Esophagus mucosa (tissue), 1 donor: ENCODE results near the gene PRRC1. TPM values are rescaled to one million over a fixed set of nuclear protein-coding genes. Genes with fewer than 3 reads are reported as not detected.

Source experiments
- total RNA-seq: library from RNA; stranded (reverse); gene quantifications from one replicate; pipeline ENCODE4 v1.2.4, GENCODE V29; 2023
- donor health status: DM: yes; HTN: yes; CAD: no.

PRRC1 gene
- total RNA-seq, 1 donor from 2014 or later: 31.2 TPM

Other genes starting within 250 kb of the PRRC1 start
- gene MEGF10, start 226.8 kb upstream of the PRRC1 start, total RNA-seq: 0.12 TPM
- 0.24 TPM for gene CTXN3, start 131.4 kb downstream of the PRRC1 start, total RNA-seq
- gene CCDC192, start 185.8 kb downstream of the PRRC1 start, total RNA-seq: not detected